Lower leg skin (tissue), 4 donors: ENCODE data around the gene TMEM35B. TPM values are rescaled to one million over a fixed set of nuclear protein-coding genes. Genes with fewer than 3 reads are reported as not detected.

Experiments used
- DNase-seq, 2 donors: peaks; one replicate each; pipeline ENCODE4 v3.0.0-alpha.2; 2019; ENCODE audit warnings: low spot score in 2 of 2
- H3K4me3 ChIP-seq: fragments of 200-600 bp; sonication (generic); 2 replicates; pipeline ENCODE4 v1.5.1; 2017; ENCODE audit warnings: mild to moderate bottlenecking, low read depth; ENCODE audit not compliant: poor library complexity, severe bottlenecking
- POLR2A ChIP-seq, 2 donors: fragments of 450-650 bp; IDR thresholded peaks; one replicate each; pipeline ENCODE4 v1.6.1; 2016 to 2017; ENCODE audit warnings: antibody characterized with exemption in 2 of 2, mild to moderate bottlenecking in 1 of 2, moderate library complexity in 1 of 2
- WGBS, 2 donors: methylation state at CpG; one replicate each; pipeline ENCODE4 v1.1.5; 2018; 5-methylcytosine and 5-hydroxymethylcytosine counted together
- intact Hi-C: fragments of 100-400 bp; cut with DNase I; formaldehyde crosslinking; loops from one replicate; pipeline ENCODE4 v1.15.0; 2023; ENCODE audit warnings: low total_unique reads
- total RNA-seq, 4 donors: library from RNA; depleted of rRNA; stranded (reverse); fragments of >200 nt; gene quantifications; one replicate each; pipeline ENCODE4 v1.1.0, GENCODE V29; 2016
- TF ChIP-seq, protein P1 (sequence below), 3 donors: fragments of 450-650 bp; IDR thresholded peaks; one replicate each; pipeline ENCODE4 v1.5.1; 2016; ENCODE audit warnings: antibody characterized with exemption in 3 of 3, mild to moderate bottlenecking in 3 of 3, moderate library complexity in 2 of 3

The TMEM35B gene
- total RNA-seq, 4 donors from 2014 or later, result 8.9 to 16.0 (median 12.5) TPM

GRCh38 chr1:35029761-35030160 is 44.6 kb upstream of the TMEM35B start:
- no peak overlapping the region for H3K4me3 ChIP-seq
- no peak for DNase-seq
- intact Hi-C loops, result loop anchor here (5.0 kb wide), 1 partner anchor 172 kb away; the partner anchor contains the start of gene SMIM12
- TF ChIP-seq, protein P1, sequence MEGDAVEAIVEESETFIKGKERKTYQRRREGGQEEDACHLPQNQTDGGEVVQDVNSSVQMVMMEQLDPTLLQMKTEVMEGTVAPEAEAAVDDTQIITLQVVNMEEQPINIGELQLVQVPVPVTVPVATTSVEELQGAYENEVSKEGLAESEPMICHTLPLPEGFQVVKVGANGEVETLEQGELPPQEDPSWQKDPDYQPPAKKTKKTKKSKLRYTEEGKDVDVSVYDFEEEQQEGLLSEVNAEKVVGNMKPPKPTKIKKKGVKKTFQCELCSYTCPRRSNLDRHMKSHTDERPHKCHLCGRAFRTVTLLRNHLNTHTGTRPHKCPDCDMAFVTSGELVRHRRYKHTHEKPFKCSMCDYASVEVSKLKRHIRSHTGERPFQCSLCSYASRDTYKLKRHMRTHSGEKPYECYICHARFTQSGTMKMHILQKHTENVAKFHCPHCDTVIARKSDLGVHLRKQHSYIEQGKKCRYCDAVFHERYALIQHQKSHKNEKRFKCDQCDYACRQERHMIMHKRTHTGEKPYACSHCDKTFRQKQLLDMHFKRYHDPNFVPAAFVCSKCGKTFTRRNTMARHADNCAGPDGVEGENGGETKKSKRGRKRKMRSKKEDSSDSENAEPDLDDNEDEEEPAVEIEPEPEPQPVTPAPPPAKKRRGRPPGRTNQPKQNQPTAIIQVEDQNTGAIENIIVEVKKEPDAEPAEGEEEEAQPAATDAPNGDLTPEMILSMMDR (IDR thresholded peaks at IDR 0.05), result no peak

DNA sequence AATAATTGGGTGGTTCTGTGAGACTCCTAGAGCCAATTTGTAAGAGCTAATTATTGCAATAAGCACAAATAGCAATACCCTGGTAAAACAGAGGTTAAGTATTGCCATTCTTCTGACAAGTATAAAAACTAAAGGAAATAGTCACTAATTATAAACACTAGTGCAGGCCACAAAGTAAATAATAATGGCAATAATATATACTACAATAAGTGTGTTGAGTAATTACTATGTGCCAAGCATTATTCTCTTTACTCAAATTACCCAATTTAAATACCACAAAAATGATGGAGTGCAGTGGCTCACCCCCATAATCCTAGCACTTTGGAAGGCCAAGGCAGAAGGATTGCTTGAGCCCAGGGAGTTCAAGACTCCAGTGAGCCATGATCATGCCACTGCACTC is 31.3 kb upstream of the TMEM35B start:
- intact Hi-C loops, result no loop called here
- TF ChIP-seq, protein P1 (IDR thresholded peaks at IDR 0.05), result no peak
- no peak for TF ChIP-seq POLR2A (IDR thresholded peaks at IDR 0.05)
- no peak for DNase-seq
- no peak overlapping the region for H3K4me3 ChIP-seq

DNA sequence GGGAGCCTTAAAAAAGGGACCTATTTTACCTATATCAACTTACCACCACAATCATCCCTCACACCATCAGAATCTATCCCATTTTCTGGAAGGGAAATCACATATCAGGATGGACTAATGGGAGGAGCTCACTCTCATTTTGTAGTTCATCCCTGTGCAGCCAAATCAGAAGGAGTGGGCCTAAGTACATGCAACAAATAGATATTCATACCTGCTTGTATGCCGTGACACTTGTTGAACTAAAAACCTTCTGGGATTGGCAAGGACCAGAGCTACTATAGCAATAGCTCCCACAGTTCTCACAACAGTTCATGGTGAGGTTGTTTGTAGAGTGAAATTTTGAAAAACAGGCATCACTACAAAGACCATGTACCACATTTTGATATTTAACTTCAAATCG is 29.3 kb upstream of the TMEM35B start:
- TF ChIP-seq, protein P1 (IDR thresholded peaks at IDR 0.05), result no peak
- no peak for TF ChIP-seq POLR2A (IDR thresholded peaks at IDR 0.05)
- no peak overlapping the region for H3K4me3 ChIP-seq
- 93 to 95% methylated on average over 2 of the region's 2 CpGs for WGBS, 2 donors
- no peak for DNase-seq
- intact Hi-C loops, result no loop called here

DNA sequence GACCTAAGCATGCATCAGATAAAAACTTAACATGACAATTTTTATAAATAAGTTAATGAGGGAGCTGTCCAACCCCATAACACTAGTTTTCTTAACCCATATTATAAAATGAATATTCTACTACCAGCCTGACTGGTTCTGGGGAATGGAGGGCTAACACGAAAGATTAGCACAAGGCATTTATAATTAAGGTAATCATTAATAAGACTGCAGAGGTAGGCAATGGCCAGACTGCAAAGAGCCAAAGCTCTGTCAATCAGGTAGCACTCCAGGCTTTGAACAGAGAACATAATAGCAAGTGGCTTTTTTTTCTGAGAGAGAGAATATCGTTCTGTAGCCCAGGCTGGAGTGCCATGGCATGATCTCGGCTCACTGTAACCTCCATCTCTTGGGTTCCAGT is 20.6 kb upstream of the TMEM35B start:
- no peak for TF ChIP-seq POLR2A (IDR thresholded peaks at IDR 0.05)
- TF ChIP-seq, protein P1 (IDR thresholded peaks at IDR 0.05), result no peak
- intact Hi-C loops, result no loop called here
- no peak overlapping the region for H3K4me3 ChIP-seq
- 88 to 96% methylated on average over 3 of the region's 3 CpGs for WGBS, 2 donors
- DNase-seq, result no peak

- no peak for DNase-seq
- H3K4me3 ChIP-seq, result no peak overlapping the region
- intact Hi-C loops, result no loop called here
- no peak for TF ChIP-seq POLR2A (IDR thresholded peaks at IDR 0.05)
- TF ChIP-seq, protein P1 (IDR thresholded peaks at IDR 0.05), result no peak
- WGBS, 2 donors, result 79 to 86% methylated on average over 3 of the region's 3 CpGs
Observed at GRCh38 chr1:35001743-35002142, 16.6 kb upstream of the TMEM35B start.

DNA sequence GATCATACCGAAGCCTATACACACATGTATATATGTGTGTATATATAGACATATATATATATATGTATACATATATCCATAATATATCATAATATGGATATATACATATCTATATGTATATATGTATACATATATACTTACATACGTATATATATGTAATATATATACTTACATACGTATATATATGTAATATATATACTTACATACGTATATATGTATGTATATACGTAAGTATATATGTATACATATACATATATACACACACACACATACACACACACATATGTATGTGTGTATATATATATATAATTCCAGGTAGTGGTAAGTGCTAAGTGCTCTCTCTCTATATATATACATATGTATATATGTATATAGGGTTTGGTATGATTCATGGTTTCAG is 9.7 kb upstream of the TMEM35B start:
- no peak for TF ChIP-seq POLR2A (IDR thresholded peaks at IDR 0.05)
- TF ChIP-seq, protein P1 (IDR thresholded peaks at IDR 0.05), result no peak
- WGBS, 2 donors, result 85 to 91% methylated on average over 5 of the region's 5 CpGs
- no peak overlapping the region for H3K4me3 ChIP-seq
- no peak for DNase-seq
- intact Hi-C loops, result no loop called here
